ENCODE measurements around the gene SASH1. TPM values are rescaled to one million over a fixed set of nuclear protein-coding genes. Genes with fewer than 3 reads are reported as not detected.

The SASH1 gene
- total and polyA plus RNA-seq, 2 donors (not counting 3 experiments of a cell fraction or from before 2014, with no cell fraction given) = 18.5 to 103 TPM

- intact Hi-C loops (cut with micrococcal nuclease) (loop anchor here (1.0 kb wide), 2 partner anchors 36 to 55 kb away; no protein-coding TSS in a partner anchor), dilution Hi-C loops (cut with MboI; ENCODE audit: extremely low pct_ligation_motif_present, low sequenced_read_pairs) (no loop called here)
- H3K9ac ChIP-seq (replicated peaks; ENCODE audit: extremely low read depth, insufficient read depth, low read length) = peak overlapping the region; percentile 44
- no peak overlapping the region for H3K4me3 ChIP-seq (replicated peaks in 1 of 3; ENCODE audit: insufficient read depth in 1 of 3, low read depth in 1 of 3, low read length in 3 of 3)
- H3K27ac ChIP-seq (ENCODE audit: insufficient read depth, low read depth, low read length) = peak overlapping the region; percentile 66
- peaks cover 81% of the 10 kb centered on the region for H3K79me2 ChIP-seq (ENCODE audit: control insufficient read depth, insufficient read depth, low read length)
- ChIA-PET CTCF (no interaction called here), POLR2A (no interaction called here)
- H3K4me1 ChIP-seq (ENCODE audit: control insufficient read depth, extremely low read depth, insufficient read depth, low read length) = peaks cover 65% of the 10 kb centered on the region
- FAIRE-seq (peak; percentile 44), DNase-seq (ENCODE audit: low read depth, low spot score) (peak; percentile 95)
- BruUV-seq (replicated peaks) = no TSS peak
- no peaks in the 10 kb centered on the region for H3K9me1 ChIP-seq (replicated peaks; ENCODE audit: control insufficient read depth, extremely low read depth, insufficient read depth, low read length)
- no peaks in the 10 kb centered on the region for H3K9me3 ChIP-seq (replicated peaks; ENCODE audit: control insufficient read depth, insufficient read depth, low read length)
- no peaks in the 10 kb centered on the region for H3K36me3 ChIP-seq (ENCODE audit: control insufficient read depth in 2 of 2, extremely low read depth in 1 of 2, insufficient read depth in 2 of 2, low read length in 2 of 2)
- no peaks in the 10 kb centered on the region for H3K27me3 ChIP-seq (ENCODE audit: control insufficient read depth in 2 of 2, insufficient read depth in 2 of 2, low read length in 2 of 2)
- no peak overlapping the region for H2AFZ ChIP-seq (ENCODE audit: low read depth, low read length)
- peak overlapping the region; percentile 37 for H3K4me2 ChIP-seq (ENCODE audit: insufficient read depth, low read length)
- TF ChIP-seq, protein P1, sequence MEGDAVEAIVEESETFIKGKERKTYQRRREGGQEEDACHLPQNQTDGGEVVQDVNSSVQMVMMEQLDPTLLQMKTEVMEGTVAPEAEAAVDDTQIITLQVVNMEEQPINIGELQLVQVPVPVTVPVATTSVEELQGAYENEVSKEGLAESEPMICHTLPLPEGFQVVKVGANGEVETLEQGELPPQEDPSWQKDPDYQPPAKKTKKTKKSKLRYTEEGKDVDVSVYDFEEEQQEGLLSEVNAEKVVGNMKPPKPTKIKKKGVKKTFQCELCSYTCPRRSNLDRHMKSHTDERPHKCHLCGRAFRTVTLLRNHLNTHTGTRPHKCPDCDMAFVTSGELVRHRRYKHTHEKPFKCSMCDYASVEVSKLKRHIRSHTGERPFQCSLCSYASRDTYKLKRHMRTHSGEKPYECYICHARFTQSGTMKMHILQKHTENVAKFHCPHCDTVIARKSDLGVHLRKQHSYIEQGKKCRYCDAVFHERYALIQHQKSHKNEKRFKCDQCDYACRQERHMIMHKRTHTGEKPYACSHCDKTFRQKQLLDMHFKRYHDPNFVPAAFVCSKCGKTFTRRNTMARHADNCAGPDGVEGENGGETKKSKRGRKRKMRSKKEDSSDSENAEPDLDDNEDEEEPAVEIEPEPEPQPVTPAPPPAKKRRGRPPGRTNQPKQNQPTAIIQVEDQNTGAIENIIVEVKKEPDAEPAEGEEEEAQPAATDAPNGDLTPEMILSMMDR (IDR thresholded peaks at IDR 0.05; ENCODE audit: extremely low read depth in 1 of 2, insufficient read depth in 1 of 2, low read depth in 1 of 2, low read length in 2 of 2) = no peak
- TF ChIP-seq JUN (IDR thresholded peaks at IDR 0.05; ENCODE audit: borderline replicate concordance, insufficient read depth, insufficient read length, low read depth) = peak; percentile 46
- TF ChIP-seq GATA2 (IDR thresholded peaks at IDR 0.05; ENCODE audit: insufficient read depth, insufficient read length, low read depth, low read length) = peak; percentile 71
- no peak for TF ChIP-seq MYC (IDR thresholded peaks at IDR 0.05; ENCODE audit: low read depth, low read length)
- no peak for TF ChIP-seq POLR2AphosphoS5 (IDR thresholded peaks at IDR 0.05; ENCODE audit: insufficient read depth, low read depth, low read length)
- no peak for TF ChIP-seq FOS (IDR thresholded peaks at IDR 0.05; ENCODE audit: borderline replicate concordance, insufficient read depth, low read length)
- no peak for TF ChIP-seq MAX (IDR thresholded peaks at IDR 0.05; ENCODE audit: insufficient read depth, insufficient read length)
- peak; percentile 53 for TF ChIP-seq POLR2A (IDR thresholded peaks at IDR 0.05; ENCODE audit: low read depth, low read length)
- TF ChIP-seq EZH2 (IDR thresholded peaks at IDR 0.05; ENCODE audit: borderline replicate concordance, low read depth, low read length, severe bottlenecking) = no peak
- H4K20me1 ChIP-seq (replicated peaks; ENCODE audit: control insufficient read depth, extremely low read depth, insufficient read depth, low read length) = no peaks in the 10 kb centered on the region
Observed at GRCh38 chr6:148419430-148419829, 76.8 kb downstream of the SASH1 start.

Data from endothelial cell of umbilical vein (primary cell).